ENCODE results near the gene COMP.

- TF ChIP-seq CTCF (IDR thresholded peaks at IDR 0.05; ENCODE audit: low read depth, low read length) (no peak), EZH2phosphoT487 (IDR thresholded peaks at IDR 0.05; ENCODE audit: low read depth) (no peak)
These were observed 1.1 kb downstream of the COMP start for GRCh38 chr19:18789883-18790565.
